ENCODE measurements around the gene UBFD1. TPM values are rescaled to one million over a fixed set of nuclear protein-coding genes. Genes with fewer than 3 reads are reported as not detected.

UBFD1 gene
- total and polyA plus RNA-seq, 10 of the 15 experiments (the other 5 are each of a cell fraction or from before 2014, with no cell fraction given), result 7.3 to 48.5 (median 32.1) TPM

DNA sequence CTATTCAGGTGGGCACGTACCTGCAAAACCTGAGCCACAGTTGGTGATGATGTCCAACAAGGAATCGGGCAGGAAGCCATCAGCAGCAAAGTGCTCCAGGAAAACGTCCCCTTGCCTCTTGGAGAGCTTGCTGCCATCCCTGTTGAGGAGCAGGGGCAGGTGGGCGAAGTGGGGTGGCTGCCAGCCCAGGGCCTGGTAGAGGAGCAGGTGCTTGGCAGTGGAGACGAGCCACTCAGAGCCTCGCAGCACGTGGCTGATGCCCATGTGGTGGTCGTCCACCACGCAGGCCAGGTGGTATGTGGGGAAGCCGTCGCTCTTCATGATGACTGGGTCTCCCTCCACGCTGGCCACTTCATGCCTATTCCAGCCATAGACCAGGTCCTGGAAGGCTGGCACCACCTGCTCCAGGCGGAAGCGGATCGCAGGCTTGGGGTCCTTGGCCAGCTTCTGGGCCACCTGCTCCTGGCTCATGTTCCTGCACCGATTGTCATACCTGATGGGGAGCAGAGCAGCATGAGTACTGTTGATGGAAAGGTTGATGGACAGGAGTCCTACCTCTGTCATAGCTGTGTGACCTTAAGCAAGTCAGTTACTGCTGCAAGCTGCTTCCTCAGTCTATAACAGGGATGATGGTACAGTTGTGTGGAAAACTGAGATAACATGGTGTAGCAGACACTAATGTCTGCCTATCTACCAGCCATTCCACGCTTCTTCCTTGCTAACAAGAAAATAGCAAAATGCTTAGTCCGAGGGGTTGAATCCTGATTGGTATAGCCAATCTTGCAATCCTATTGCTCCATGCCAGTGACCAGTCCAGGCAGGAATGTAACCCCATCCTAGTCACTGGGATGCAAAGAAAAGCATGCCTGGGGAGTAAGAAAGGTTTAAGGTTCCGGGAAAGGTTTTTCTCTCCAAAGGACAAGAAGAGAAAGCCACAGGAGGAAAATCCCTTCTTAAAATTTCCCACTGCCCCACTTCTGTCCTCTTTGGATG, 22.4 kb upstream of the UBFD1 start:
- FAIRE-seq (no peak), ATAC-seq (no peak), DNase-seq (ENCODE audit: low read depth, low spot score) (no peak)
- CTCF ChIA-PET, result no interaction called here
- POLR2A ChIA-PET, result no interaction called here
- H2AFZ ChIP-seq (ENCODE audit: control insufficient read depth, low read depth, low read length), result no peak overlapping the region
- in situ Hi-C loops (cut with MboI), result no loop called here
- no peak overlapping the region for H3K9ac ChIP-seq (ENCODE audit: control insufficient read depth, insufficient read depth, low read length)
- RAD21 ChIA-PET (ENCODE audit: unreplicated experiment), result no interaction called here
- no peak overlapping the region for H3K4me3 ChIP-seq
- no TSS peak for BruUV-seq (replicated peaks)
- intact Hi-C loops (cut with micrococcal nuclease; ENCODE audit: unreplicated experiment), result no loop called here
- no peaks in the 10 kb centered on the region for H4K20me1 ChIP-seq (ENCODE audit: control insufficient read depth, insufficient read depth)
- 97% methylated on average over 19 of the region's 19 CpGs for WGBS (ENCODE audit: insufficient coverage, insufficient replicate concordance, low lambda C conversion rate, missing lambda C conversion rate)
- no peak overlapping the region for H3K4me2 ChIP-seq (ENCODE audit: control insufficient read depth, insufficient read depth)
- H3K36me3 ChIP-seq (ENCODE audit: control insufficient read depth in 2 of 2, insufficient read depth in 2 of 2, low read length in 1 of 2), result peaks cover 19 to 34% of the 10 kb centered on the region in 2 experiments
- no peaks in the 10 kb centered on the region for H3K4me1 ChIP-seq (ENCODE audit: control insufficient read depth, insufficient read depth, low read length)
- no peaks in the 10 kb centered on the region for H3K79me2 ChIP-seq (ENCODE audit: control insufficient read depth, insufficient read depth, low read length)
- SMC1A ChIA-PET (ENCODE audit: uncharacterized antibody, unreplicated experiment), result no interaction called here
- H3K9me3 ChIP-seq (replicated peaks; ENCODE audit: control insufficient read depth, insufficient read depth, low read length), result no peaks in the 10 kb centered on the region
- TF ChIP-seq MEF2A (IDR thresholded peaks at IDR 0.05; ENCODE audit: insufficient read depth, low read depth, low read length) (no peak), ZBED1 (IDR thresholded peaks at IDR 0.05; ENCODE audit: borderline replicate concordance) (no peak), ZNF207 (IDR thresholded peaks at IDR 0.05; ENCODE audit: borderline replicate concordance) (no peak), ZZZ3 (IDR thresholded peaks at IDR 0.05; ENCODE audit: control insufficient read depth, insufficient read length, low read depth) (no peak), NFYB (IDR thresholded peaks at IDR 0.05; ENCODE audit: insufficient read depth, low read depth, low read length) (no peak), MXI1 (IDR thresholded peaks at IDR 0.05; ENCODE audit: low read depth, low read length) (no peak), TCF7 (IDR thresholded peaks at IDR 0.05; ENCODE audit: borderline replicate concordance) (no peak)
- H3K27ac ChIP-seq (ENCODE audit: control insufficient read depth, insufficient read depth), result no peak overlapping the region
- no peaks in the 10 kb centered on the region for H3K27me3 ChIP-seq (replicated peaks in 1 of 2; ENCODE audit: control insufficient read depth in 2 of 2, insufficient read depth in 2 of 2, low read length in 1 of 2)

DNA sequence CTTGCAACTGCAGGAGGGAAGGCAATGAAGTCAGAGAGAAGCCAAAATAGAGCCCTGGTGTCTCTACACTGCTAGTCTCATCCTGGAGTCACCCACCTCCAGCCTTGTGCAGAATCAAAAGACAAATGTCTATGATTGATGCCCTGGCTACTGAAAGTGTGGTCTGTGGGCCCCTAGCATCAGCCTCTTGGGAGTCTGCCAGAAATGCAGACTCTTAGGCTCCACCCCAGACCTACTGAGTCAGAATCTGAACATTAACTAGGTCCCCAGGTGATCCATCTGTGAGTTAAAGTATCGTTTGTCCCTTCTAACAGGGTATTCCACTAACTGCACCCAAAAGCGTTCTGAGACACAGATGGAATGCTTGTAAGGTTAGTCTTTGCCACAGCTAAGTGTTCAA, 21.6 kb upstream of the UBFD1 start:
- DNase-seq (ENCODE audit: low read depth, low spot score), result no peak
- in situ Hi-C loops (cut with MboI) (no loop called here), intact Hi-C loops (cut with micrococcal nuclease; ENCODE audit: unreplicated experiment) (no loop called here)
- peaks cover 20 to 31% of the 10 kb centered on the region in 2 experiments for H3K36me3 ChIP-seq (ENCODE audit: control insufficient read depth in 2 of 2, insufficient read depth in 2 of 2, low read length in 1 of 2)
- FAIRE-seq, result no peak
- POLR2A ChIA-PET, result no interaction called here
- no peak overlapping the region for H3K4me2 ChIP-seq (ENCODE audit: control insufficient read depth, insufficient read depth)
- no peak for ATAC-seq
- no peak overlapping the region for H2AFZ ChIP-seq (ENCODE audit: control insufficient read depth, low read depth, low read length)
- no peak for TF ChIP-seq POU2F2 (IDR thresholded peaks at IDR 0.05; ENCODE audit: borderline replicate concordance, low read depth, low read length)
- TF ChIP-seq ZBED1 (IDR thresholded peaks at IDR 0.05; ENCODE audit: borderline replicate concordance), result no peak
- TF ChIP-seq CREB1 (IDR thresholded peaks at IDR 0.05; ENCODE audit: low read depth), result no peak
- no peak for TF ChIP-seq POLR2AphosphoS2 (IDR thresholded peaks at IDR 0.05; ENCODE audit: low read depth, low read length)
- TF ChIP-seq ZNF217 (IDR thresholded peaks at IDR 0.05), result no peak
- TF ChIP-seq TCF7 (IDR thresholded peaks at IDR 0.05; ENCODE audit: borderline replicate concordance), result no peak
- TF ChIP-seq KAT2A (conservative IDR thresholded peaks at IDR 0.05; ENCODE audit: control insufficient read depth, low read depth, low read length), result no peak
- no peak for TF ChIP-seq JUNB (IDR thresholded peaks at IDR 0.05)
- TF ChIP-seq YBX1 (IDR thresholded peaks at IDR 0.05), result no peak
- TF ChIP-seq NBN (IDR thresholded peaks at IDR 0.05), result no peak
- no peak for TF ChIP-seq TAF1 (IDR thresholded peaks at IDR 0.05; ENCODE audit: borderline replicate concordance, low read depth, low read length)
- 69% methylated on average over 2 of the region's 2 CpGs for WGBS (ENCODE audit: insufficient coverage, insufficient replicate concordance, low lambda C conversion rate, missing lambda C conversion rate)
- H3K4me1 ChIP-seq (ENCODE audit: control insufficient read depth, insufficient read depth, low read length), result no peaks in the 10 kb centered on the region
- H3K27me3 ChIP-seq (replicated peaks in 1 of 2; ENCODE audit: control insufficient read depth in 2 of 2, insufficient read depth in 2 of 2, low read length in 1 of 2), result no peaks in the 10 kb centered on the region
- H3K27ac ChIP-seq (ENCODE audit: control insufficient read depth, insufficient read depth), result no peak overlapping the region
- H4K20me1 ChIP-seq (ENCODE audit: control insufficient read depth, insufficient read depth), result no peaks in the 10 kb centered on the region
- BruUV-seq (replicated peaks), result no TSS peak
- SMC1A ChIA-PET (ENCODE audit: uncharacterized antibody, unreplicated experiment), result no interaction called here
- H3K4me3 ChIP-seq, result no peak overlapping the region
- no peak overlapping the region for H3K9ac ChIP-seq (ENCODE audit: control insufficient read depth, insufficient read depth, low read length)
- H3K9me3 ChIP-seq (replicated peaks; ENCODE audit: control insufficient read depth, insufficient read depth, low read length), result no peaks in the 10 kb centered on the region
- RAD21 ChIA-PET (ENCODE audit: unreplicated experiment), result no interaction called here
- CTCF ChIA-PET, result no interaction called here
- H3K79me2 ChIP-seq (ENCODE audit: control insufficient read depth, insufficient read depth, low read length), result no peaks in the 10 kb centered on the region
